GM20000 (cell line): ENCODE results near the gene IL36RN.

Experiments used
- DNase-seq: peaks from one replicate; pipeline ENCODE4 v3.0.0; 2012; ENCODE audit warnings: low spot score
- CTCF ChIP-seq: IDR thresholded peaks from 2 replicates; pipeline ENCODE4 v1.5.1; 2012; ENCODE audit warnings: mild to moderate bottlenecking, control low read depth; ENCODE audit errors: extremely low read depth, missing control alignments

IL36RN gene

GRCh38 chr2:113027691-113028090 is 31.3 kb upstream of the IL36RN start:
- TF ChIP-seq CTCF = no peak
- no peak for DNase-seq

GRCh38 chr2:113028112-113028511 is 30.9 kb upstream of the IL36RN start:
- no peak for DNase-seq
- TF ChIP-seq CTCF = no peak

GRCh38 chr2:113032737-113033136 is 26.3 kb upstream of the IL36RN start:
- DNase-seq = no peak
- no peak for TF ChIP-seq CTCF

- TF ChIP-seq CTCF = no peak
- DNase-seq = no peak
These were observed 25.0 kb upstream of the IL36RN start for GRCh38 chr2:113034016-113034415.

GRCh38 chr2:113036763-113037162 is 22.2 kb upstream of the IL36RN start:
- no peak for DNase-seq
- no peak for TF ChIP-seq CTCF

- no peak for TF ChIP-seq CTCF
- DNase-seq = no peak
These were observed 20.7 kb upstream of the IL36RN start for GRCh38 chr2:113038291-113038690.

GRCh38 chr2:113039158-113039557 is 19.8 kb upstream of the IL36RN start:
- TF ChIP-seq CTCF = no peak
- DNase-seq = no peak
